ENCODE results near the gene PAK5. TPM values are rescaled to one million over a fixed set of nuclear protein-coding genes. Genes with fewer than 3 reads are reported as not detected.

Gene PAK5
- total and polyA plus RNA-seq, 8 donors, result 1.0 to 2.0 (median 1.5) TPM

DNA sequence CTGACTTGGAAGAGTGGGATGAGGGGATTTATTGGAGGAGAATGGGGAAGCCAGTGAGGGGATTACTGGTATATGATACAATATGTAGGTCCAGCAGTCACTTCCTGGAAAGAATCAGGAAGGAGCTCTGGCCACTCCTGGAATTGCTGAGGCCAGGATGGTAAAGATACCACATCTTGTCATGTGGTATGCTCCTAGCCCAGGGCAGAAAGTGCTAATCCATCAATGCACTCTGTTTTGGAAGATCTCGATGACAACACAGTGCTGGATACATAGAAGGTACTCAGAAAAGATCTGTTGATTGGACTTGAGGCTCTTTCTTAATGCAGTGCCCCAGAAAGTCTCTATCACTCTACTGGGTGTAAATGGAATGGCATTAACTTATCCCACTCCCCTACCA lies 271.9 kb downstream of the PAK5 start:
- Histone ChIP-seq H3K9me3 (no peaks in the 10 kb centered on the region), H3K4me3 (no peak overlapping the region), H3K27me3 (no peaks in the 10 kb centered on the region), H3K36me3 (no peaks in the 10 kb centered on the region), H3K27ac (no peak overlapping the region), H3K4me1 (no peaks in the 10 kb centered on the region)
- DNase-seq (no peak), ATAC-seq (no peak), FAIRE-seq (no peak)
- intact Hi-C loops (cut with DNase I), result no loop called here
- no peak for TF ChIP-seq CTCF (IDR thresholded peaks at IDR 0.05)
- WGBS, 2 donors, result 63 to 75% methylated on average over 1 of the region's 1 CpG

DNA sequence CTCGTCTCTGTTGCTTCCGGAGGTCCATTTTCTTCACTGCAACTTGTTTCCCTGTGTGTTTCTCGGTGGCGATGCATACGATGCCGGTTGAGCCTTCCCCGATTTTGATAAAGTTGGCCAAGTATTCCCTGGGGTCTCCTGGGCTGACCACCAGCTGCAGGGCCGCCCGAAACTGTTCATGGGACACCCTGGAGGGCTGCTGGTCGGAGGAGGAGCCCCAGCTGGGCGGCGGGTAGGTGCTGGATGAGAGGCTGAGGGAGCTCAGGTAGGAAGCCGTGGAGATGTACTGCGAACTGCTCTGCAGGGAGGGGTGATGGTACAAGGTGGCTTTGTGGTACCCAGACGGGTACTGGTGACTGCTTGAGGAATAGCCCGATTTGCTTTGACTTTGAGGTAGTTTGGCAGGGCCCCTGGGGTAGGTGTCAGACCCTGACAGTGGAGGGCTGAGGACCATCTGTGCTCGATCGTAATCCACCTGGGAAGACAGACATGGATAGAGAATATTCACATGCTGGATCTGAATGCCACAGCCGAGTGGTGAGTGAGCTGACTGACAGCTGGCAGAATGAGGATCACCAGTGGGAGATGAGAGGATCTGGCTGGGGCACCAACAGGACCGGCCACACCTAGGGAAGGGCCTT lies 272.8 kb downstream of the PAK5 start:
- Histone ChIP-seq H3K36me3 (no peaks in the 10 kb centered on the region), H3K27ac (no peak overlapping the region), H3K4me1 (no peaks in the 10 kb centered on the region), H3K27me3 (no peaks in the 10 kb centered on the region), H3K9me3 (no peaks in the 10 kb centered on the region), H3K4me3 (no peak overlapping the region)
- ATAC-seq (no peak), DNase-seq (peak in 1 of 6 donors; percentile 40), FAIRE-seq (no peak)
- WGBS, 2 donors, result 76 to 86% methylated on average over 20 of the region's 20 CpGs
- no peak for TF ChIP-seq CTCF (IDR thresholded peaks at IDR 0.05)
- intact Hi-C loops (cut with DNase I), result no loop called here

GRCh38 chr20:9557411-9557810 lies 281.5 kb downstream of the PAK5 start:
- Histone ChIP-seq H3K4me1 (no peaks in the 10 kb centered on the region), H3K9me3 (no peaks in the 10 kb centered on the region), H3K4me3 (no peak overlapping the region), H3K27ac (no peak overlapping the region), H3K36me3 (no peaks in the 10 kb centered on the region), H3K27me3 (no peaks in the 10 kb centered on the region)
- DNase-seq (no peak), FAIRE-seq (no peak), ATAC-seq (no peak)
- intact Hi-C loops (cut with DNase I), result no loop called here
- TF ChIP-seq CTCF (IDR thresholded peaks at IDR 0.05), result no peak
- 87 to 92% methylated on average over 4 of the region's 4 CpGs for WGBS, 2 donors

GRCh38 chr20:9555781-9556180 lies 283.1 kb downstream of the PAK5 start:
- TF ChIP-seq CTCF (IDR thresholded peaks at IDR 0.05), result no peak

DNA sequence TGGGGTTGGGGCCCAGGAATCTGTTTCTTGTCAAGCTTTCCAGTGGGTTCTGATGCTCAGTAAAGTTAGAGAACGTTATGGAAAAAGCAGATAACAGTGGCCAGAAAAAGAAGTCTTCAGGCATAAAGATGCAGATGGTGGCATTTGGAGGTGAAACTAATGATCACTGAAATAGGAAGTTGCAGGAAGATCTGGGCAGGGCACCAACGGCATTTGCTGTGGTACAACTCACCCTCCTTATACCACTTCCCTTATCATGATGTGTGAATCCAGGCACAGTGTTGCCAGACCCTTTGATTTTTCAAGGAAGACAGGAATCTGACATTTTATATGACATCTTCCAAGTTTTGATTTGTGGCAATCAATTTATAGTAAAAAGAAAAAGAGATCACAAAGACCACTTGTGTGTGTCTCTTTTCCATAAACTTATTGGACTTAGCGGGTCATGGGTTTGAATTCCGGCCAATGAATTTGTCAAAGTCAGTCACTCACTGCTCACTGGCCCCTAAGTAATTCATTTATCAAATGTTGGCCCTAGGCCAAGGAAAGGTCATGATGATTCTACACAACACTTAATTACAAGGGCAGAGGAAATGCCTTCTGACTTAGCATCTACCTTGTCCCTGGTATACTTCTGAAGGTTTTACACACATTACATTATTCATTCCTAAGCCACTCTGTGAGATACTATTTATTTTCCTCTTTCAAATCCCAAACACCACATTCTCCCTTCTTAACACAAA lies 286.9 kb downstream of the PAK5 start:
- Histone ChIP-seq H3K9me3 (no peaks in the 10 kb centered on the region), H3K4me3 (no peak overlapping the region), H3K27me3 (no peaks in the 10 kb centered on the region), H3K4me1 (no peaks in the 10 kb centered on the region), H3K36me3 (no peaks in the 10 kb centered on the region), H3K27ac (no peak overlapping the region)
- ATAC-seq, result no peak
- no peak for FAIRE-seq
- TF ChIP-seq CTCF (IDR thresholded peaks at IDR 0.05), result no peak
- 42 to 43% methylated on average over 4 of the region's 4 CpGs for WGBS, 2 donors
- no peak for DNase-seq
- intact Hi-C loops (cut with DNase I), result no loop called here

More at GRCh38 chr20:9555781-9556180, 283.1 kb downstream of the PAK5 start:
- Histone ChIP-seq H3K9me3 (no peaks in the 10 kb centered on the region), H3K4me1 (no peaks in the 10 kb centered on the region), H3K36me3 (no peaks in the 10 kb centered on the region), H3K4me3 (no peak overlapping the region), H3K27me3 (no peaks in the 10 kb centered on the region), H3K27ac (no peak overlapping the region)
- 73 to 77% methylated on average over 2 of the region's 2 CpGs for WGBS, 2 donors
- ATAC-seq (no peak), DNase-seq (no peak), FAIRE-seq (no peak)
- intact Hi-C loops (cut with DNase I), result no loop called here
